ENCODE results near the gene SLC26A11. TPM values are rescaled to one million over a fixed set of nuclear protein-coding genes. Genes with fewer than 3 reads are reported as not detected.
A peak's percentile ranks its signal among the peaks of the same experiment; 100 is the strongest.

Gene SLC26A11
- total and polyA plus RNA-seq, 2 of the 13 experiments (the other 11 are each of a cell fraction or from before 2014, with no cell fraction given) = 8.7 to 13.2 TPM

DNA sequence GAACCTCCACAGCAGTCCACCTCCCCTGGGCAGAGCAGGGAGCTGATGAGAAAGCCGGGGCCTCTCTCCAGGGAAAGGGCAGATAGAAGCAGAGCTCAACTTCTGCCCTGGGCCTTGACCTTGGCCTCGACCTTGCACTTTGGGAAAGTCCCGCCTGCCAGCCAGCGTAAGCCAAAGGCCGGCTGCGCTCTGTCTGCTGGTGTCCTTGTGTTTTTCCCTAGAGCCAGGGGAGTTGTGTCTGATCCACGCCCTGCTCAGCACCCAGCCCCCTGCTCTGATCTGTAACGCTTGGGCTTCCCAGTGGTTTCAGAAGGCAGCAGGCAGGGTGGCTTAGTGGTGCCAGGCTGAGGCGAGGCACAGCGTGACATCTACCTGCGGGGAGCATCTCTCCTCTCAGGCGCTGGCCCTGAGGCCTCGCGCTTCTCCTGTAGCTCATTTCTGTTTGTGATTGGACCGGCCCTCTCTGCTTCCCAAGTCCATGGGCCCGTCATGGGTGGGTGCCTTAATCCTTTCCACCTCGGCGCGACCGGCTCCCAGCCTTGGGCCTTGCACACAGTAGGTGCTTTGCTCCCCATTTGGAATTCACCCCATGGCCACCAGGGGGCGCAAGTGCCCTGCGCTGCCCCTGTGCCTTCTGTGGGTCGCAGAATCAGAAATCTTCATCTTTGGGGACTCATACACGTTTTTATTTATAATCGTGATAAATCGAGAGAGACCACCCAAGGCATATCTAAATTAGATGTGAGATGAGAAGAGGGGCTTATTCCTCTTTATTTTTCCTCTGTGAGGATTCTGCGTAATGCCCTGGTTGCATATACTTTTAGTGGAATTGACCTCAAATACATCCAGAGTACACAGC is 24.3 kb upstream of the SLC26A11 start (continued):
- TF ChIP-seq ZNF891 (CRISPR knock-in tag; IDR thresholded peaks at IDR 0.05) (0 out of 2 replicates have a peak, but pooled peaks have one; percentile 83), ELF4 (CRISPR knock-in tag; IDR thresholded peaks at IDR 0.05; ENCODE audit: borderline replicate concordance) (no peak), NR2F1 (CRISPR knock-in tag; IDR thresholded peaks at IDR 0.05) (peak; percentile 76 to 89), PAXIP1 (CRISPR knock-in tag; conservative IDR thresholded peaks at IDR 0.05) (peak; percentile 70), ZNF839 (CRISPR knock-in tag; IDR thresholded peaks at IDR 0.05; ENCODE audit: borderline replicate concordance) (no peak), SOX13 (IDR thresholded peaks at IDR 0.05) (no peak), SOX13 (CRISPR knock-in tag; conservative IDR thresholded peaks at IDR 0.05 in 1 of 2, IDR thresholded peaks at IDR 0.05 in 1 of 2) (peak in 1 of 2 experiments; percentile 17; a peak in 1 of 4 replicates), ZZZ3 (CRISPR knock-in tag; IDR thresholded peaks at IDR 0.05; ENCODE audit: borderline replicate concordance) (no peak), ZNF83 (CRISPR knock-in tag; IDR thresholded peaks at IDR 0.05; ENCODE audit: borderline replicate concordance) (no peak), ZNF576 (CRISPR knock-in tag; IDR thresholded peaks at IDR 0.05) (no peak), ZBTB7B (CRISPR knock-in tag; IDR thresholded peaks at IDR 0.05) (no peak), ZBTB33 (CRISPR knock-in tag; IDR thresholded peaks at IDR 0.05) (peak; percentile 82; the same call in 1 of the 2 replicates), NFKBIZ (CRISPR knock-in tag; IDR thresholded peaks at IDR 0.05) (no peak), ZNF329 (CRISPR knock-in tag; IDR thresholded peaks at IDR 0.05; ENCODE audit: low read depth) (no peak), ZNF460 (CRISPR knock-in tag; IDR thresholded peaks at IDR 0.05; ENCODE audit: borderline replicate concordance) (no peak), ZNF766 (CRISPR knock-in tag; IDR thresholded peaks at IDR 0.05; ENCODE audit: borderline replicate concordance) (peak; percentile 27; the same call in 1 of the 2 replicates)
- TF ChIP-seq, protein P1, sequence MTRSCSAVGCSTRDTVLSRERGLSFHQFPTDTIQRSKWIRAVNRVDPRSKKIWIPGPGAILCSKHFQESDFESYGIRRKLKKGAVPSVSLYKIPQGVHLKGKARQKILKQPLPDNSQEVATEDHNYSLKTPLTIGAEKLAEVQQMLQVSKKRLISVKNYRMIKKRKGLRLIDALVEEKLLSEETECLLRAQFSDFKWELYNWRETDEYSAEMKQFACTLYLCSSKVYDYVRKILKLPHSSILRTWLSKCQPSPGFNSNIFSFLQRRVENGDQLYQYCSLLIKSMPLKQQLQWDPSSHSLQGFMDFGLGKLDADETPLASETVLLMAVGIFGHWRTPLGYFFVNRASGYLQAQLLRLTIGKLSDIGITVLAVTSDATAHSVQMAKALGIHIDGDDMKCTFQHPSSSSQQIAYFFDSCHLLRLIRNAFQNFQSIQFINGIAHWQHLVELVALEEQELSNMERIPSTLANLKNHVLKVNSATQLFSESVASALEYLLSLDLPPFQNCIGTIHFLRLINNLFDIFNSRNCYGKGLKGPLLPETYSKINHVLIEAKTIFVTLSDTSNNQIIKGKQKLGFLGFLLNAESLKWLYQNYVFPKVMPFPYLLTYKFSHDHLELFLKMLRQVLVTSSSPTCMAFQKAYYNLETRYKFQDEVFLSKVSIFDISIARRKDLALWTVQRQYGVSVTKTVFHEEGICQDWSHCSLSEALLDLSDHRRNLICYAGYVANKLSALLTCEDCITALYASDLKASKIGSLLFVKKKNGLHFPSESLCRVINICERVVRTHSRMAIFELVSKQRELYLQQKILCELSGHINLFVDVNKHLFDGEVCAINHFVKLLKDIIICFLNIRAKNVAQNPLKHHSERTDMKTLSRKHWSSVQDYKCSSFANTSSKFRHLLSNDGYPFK (CRISPR knock-in tag; IDR thresholded peaks at IDR 0.05; ENCODE audit: borderline replicate concordance) = 0 out of 2 replicates have a peak, but pooled peaks have one; percentile 53

Measured in HepG2 (cell line).